Neural cell (in vitro differentiated cells): Measurements from ENCODE around the gene PTPRN2.
"Not testable (repeated sequence)": the region's sequence is repeated elsewhere in the genome, so short reads cannot be mapped to it uniquely, and the experiment has no call there.

Experiments used
- EP300 ChIP-seq: fragments of 450-650 bp; conservative IDR thresholded peaks from 2 replicates; pipeline ENCODE4 v1.6.1; 2014; ENCODE audit warnings: antibody characterized with exemption, mild to moderate bottlenecking, moderate library complexity; ENCODE audit not compliant: poor library complexity, severe bottlenecking
- EZH2 ChIP-seq: fragments of 200-600, 300-800 bp; shearing (Covaris generic), sonication (generic); IDR thresholded peaks from 2 replicates; pipeline ENCODE4 v1.6.1; 2014; ENCODE audit warnings: antibody characterized with exemption, low read length, borderline replicate concordance, mild to moderate bottlenecking; ENCODE audit not compliant: insufficient read depth, poor library complexity, severe bottlenecking
- TF ChIP-seq, protein P1 (sequence below): fragments of 450-650 bp; IDR thresholded peaks from 2 replicates; pipeline ENCODE4 v1.5.1; 2014; ENCODE audit warnings: antibody characterized with exemption, mild to moderate bottlenecking, moderate library complexity; ENCODE audit not compliant: poor library complexity, severe bottlenecking

DNA sequence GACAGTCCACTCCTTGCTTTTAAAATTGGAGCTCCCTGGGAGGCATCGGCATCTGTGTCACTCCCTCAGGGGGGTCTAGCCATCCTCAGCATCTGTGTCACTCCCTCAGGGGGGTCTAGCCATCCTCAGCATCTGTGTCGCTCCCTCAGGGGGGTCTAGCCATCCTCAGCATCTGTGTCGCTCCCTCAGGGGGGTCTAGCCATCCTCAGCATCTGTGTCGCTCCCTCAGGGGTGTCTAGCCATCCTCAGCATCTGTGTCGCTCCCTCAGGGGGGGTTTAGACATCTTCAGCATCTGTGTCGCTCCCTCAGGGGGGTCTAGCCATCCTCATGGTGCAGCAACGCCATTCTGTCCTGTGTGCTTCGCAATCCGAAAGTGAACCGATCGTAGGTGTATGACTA is 651.9 kb downstream of the PTPRN2 start:
- TF ChIP-seq, protein P1, sequence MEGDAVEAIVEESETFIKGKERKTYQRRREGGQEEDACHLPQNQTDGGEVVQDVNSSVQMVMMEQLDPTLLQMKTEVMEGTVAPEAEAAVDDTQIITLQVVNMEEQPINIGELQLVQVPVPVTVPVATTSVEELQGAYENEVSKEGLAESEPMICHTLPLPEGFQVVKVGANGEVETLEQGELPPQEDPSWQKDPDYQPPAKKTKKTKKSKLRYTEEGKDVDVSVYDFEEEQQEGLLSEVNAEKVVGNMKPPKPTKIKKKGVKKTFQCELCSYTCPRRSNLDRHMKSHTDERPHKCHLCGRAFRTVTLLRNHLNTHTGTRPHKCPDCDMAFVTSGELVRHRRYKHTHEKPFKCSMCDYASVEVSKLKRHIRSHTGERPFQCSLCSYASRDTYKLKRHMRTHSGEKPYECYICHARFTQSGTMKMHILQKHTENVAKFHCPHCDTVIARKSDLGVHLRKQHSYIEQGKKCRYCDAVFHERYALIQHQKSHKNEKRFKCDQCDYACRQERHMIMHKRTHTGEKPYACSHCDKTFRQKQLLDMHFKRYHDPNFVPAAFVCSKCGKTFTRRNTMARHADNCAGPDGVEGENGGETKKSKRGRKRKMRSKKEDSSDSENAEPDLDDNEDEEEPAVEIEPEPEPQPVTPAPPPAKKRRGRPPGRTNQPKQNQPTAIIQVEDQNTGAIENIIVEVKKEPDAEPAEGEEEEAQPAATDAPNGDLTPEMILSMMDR = not testable (repeated sequence)
- TF ChIP-seq EZH2, EP300: not testable (repeated sequence)
